Left lung (tissue), 10 donors: ENCODE data around the gene LKAAEAR1. TPM values are rescaled to one million over a fixed set of nuclear protein-coding genes. Genes with fewer than 3 reads are reported as not detected.

ENCODE experiments used
- ATAC-seq: fragments of 200-7000 bp; cut with Tn5 transposase; one replicate; pipeline ENCODE4 v1.9.1; 2020; ENCODE audit warnings: moderate library complexity
- DNase-seq, 4 donors: peaks; one replicate each; pipeline ENCODE4 v3.0.0-alpha.2; 2013 to 2020
- H3K27ac ChIP-seq, 2 donors: fragments of 200-600 bp; sonication (generic) in 1 of 2; one replicate each; pipeline versions ENCODE4 v1.5.0 to v1.8.0; 2020 to 2021
- H3K27me3 ChIP-seq, 2 donors: fragments of 200-600 bp; sonication (generic) in 1 of 2; one replicate each; pipeline versions ENCODE4 v1.5.0 to v1.8.0; 2020 to 2021
- H3K36me3 ChIP-seq, 2 donors: fragments of 200-600 bp; sonication (generic) in 1 of 2; one replicate each; pipeline versions ENCODE4 v1.5.0 to v1.8.0; 2020 to 2021
- H3K4me1 ChIP-seq, 2 donors: fragments of 200-600 bp; one replicate each; pipeline ENCODE4 v1.8.0; 2021
- H3K4me3 ChIP-seq, 2 donors: fragments of 200-600 bp; sonication (generic) in 1 of 2; one replicate each; pipeline versions ENCODE4 v1.5.0 to v1.8.0; 2020 to 2021; ENCODE audit warnings: mild to moderate bottlenecking in 1 of 2
- H3K9me3 ChIP-seq, 2 donors: fragments of 200-600 bp; sonication (generic) in 1 of 2; one replicate each; pipeline versions ENCODE4 v1.5.0 to v1.8.0; 2020 to 2021
- CTCF ChIP-seq, 2 donors: fragments of 200-600 bp; sonication (generic) in 1 of 2; IDR thresholded peaks; one replicate each; pipeline versions ENCODE4 v1.5.0 to v1.8.0; 2021; ENCODE audit warnings: antibody characterized with exemption in 2 of 2
- intact Hi-C, 2 donors: fragments of 100-400 bp; cut with DNase I; formaldehyde crosslinking; loops; one replicate each; pipeline versions ENCODE4 v1.11.2 to v1.14.2; 2022
- polyA plus RNA-seq, 6 donors: library from polyadenylated mRNA; unstranded; fragments of 120-200 nt; gene quantifications; one replicate each; pipeline ENCODE4 v1.2.1, GENCODE V29; 2013; ENCODE audit not compliant: insufficient read length in 6 of 6
- total RNA-seq, 2 donors: library from RNA; stranded (reverse); fragmentation: NEBNext Ultra II Directional; extraction: Animal tissue kit (Norgen Biotek cat#: 25700); gene quantifications; one replicate each; pipeline ENCODE4 v1.2.1, GENCODE V29; 2021
- donor health status: DM: no; HTN: yes; CAD: no.
- donor health status: DM: no; HTN: no; CAD: no.

Gene LKAAEAR1
- total and polyA plus RNA-seq, 8 donors: 0.38 to 0.70 (median 0.45) TPM; not detected in 1

GRCh38 chr20:64071341-64072332, 12.6 kb downstream of the LKAAEAR1 start:
- no peak for TF ChIP-seq CTCF (IDR thresholded peaks at IDR 0.05)
- Histone ChIP-seq H3K27me3 (no peaks in the 10 kb centered on the region), H3K4me3 (no peak overlapping the region), H3K27ac (no peak overlapping the region), H3K9me3 (no peaks in the 10 kb centered on the region), H3K4me1 (peaks cover 0 to 9% of the 10 kb centered on the region in 2 donors), H3K36me3 (peaks cover 0 to 49% of the 10 kb centered on the region in 2 donors)
- intact Hi-C loops: no loop called here
- ATAC-seq (no peak), DNase-seq (peak in 1 of 4 donors; percentile 72)

GRCh38 chr20:64070244-64070993, 13.8 kb downstream of the LKAAEAR1 start:
- Histone ChIP-seq H3K27ac (no peak overlapping the region), H3K4me3 (no peak overlapping the region), H3K9me3 (no peaks in the 10 kb centered on the region), H3K27me3 (no peaks in the 10 kb centered on the region), H3K4me1 (peaks cover 0 to 14% of the 10 kb centered on the region in 2 donors), H3K36me3 (peaks cover 0 to 41% of the 10 kb centered on the region in 2 donors)
- ATAC-seq (no peak), DNase-seq (no peak)
- intact Hi-C loops: no loop called here
- no peak for TF ChIP-seq CTCF (IDR thresholded peaks at IDR 0.05)

- intact Hi-C loops: no loop called here
- H3K9me3 ChIP-seq: no peaks in the 10 kb centered on the region
- ATAC-seq (peak; percentile 30), DNase-seq (no peak)
- no peaks in the 10 kb centered on the region for H3K27me3 ChIP-seq
- no peak overlapping the region for H3K27ac ChIP-seq
- H3K4me3 ChIP-seq: no peak overlapping the region
- H3K4me1 ChIP-seq: peaks cover 0 to 20% of the 10 kb centered on the region in 2 donors
- peak; percentile 59 to 80 for TF ChIP-seq CTCF (IDR thresholded peaks at IDR 0.05)
- peaks cover 0 to 34% of the 10 kb centered on the region in 2 donors for H3K36me3 ChIP-seq
Measured at GRCh38 chr20:64069614-64070243, 14.5 kb downstream of the LKAAEAR1 start.

- intact Hi-C loops: no loop called here
- DNase-seq (no peak), ATAC-seq (no peak)
- Histone ChIP-seq H3K27me3 (no peaks in the 10 kb centered on the region), H3K4me3 (no peak overlapping the region), H3K9me3 (no peaks in the 10 kb centered on the region), H3K36me3 (peaks cover 0 to 29% of the 10 kb centered on the region in 2 donors), H3K4me1 (peaks cover 4 to 24% of the 10 kb centered on the region in 2 donors), H3K27ac (no peak overlapping the region)
- no peak for TF ChIP-seq CTCF (IDR thresholded peaks at IDR 0.05)
Measured at GRCh38 chr20:64069209-64069613, 15.0 kb downstream of the LKAAEAR1 start.
